ENCODE results near the gene PCNX2.

The PCNX2 gene

DNA sequence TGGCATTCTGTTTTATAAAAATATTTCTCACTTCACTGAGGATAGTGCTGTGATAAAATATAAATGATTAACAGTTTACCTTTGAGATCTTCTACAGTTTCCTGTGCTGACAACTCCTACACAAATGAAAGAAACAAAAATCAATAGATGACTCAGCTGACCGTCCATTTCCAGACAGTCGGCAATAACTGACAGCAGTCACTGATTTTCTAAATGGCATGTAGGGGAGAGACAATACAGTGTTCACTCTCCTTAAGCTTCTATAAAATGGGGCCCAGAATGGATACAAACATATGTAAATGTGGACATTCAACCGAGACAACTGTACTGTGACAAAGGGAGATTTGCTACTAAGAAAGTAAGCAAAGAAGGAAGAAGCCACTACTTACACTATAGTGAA lies 34.3 kb downstream of the PCNX2 start:
- DNase-seq (ENCODE audit: low spot score) = no peak

DNA sequence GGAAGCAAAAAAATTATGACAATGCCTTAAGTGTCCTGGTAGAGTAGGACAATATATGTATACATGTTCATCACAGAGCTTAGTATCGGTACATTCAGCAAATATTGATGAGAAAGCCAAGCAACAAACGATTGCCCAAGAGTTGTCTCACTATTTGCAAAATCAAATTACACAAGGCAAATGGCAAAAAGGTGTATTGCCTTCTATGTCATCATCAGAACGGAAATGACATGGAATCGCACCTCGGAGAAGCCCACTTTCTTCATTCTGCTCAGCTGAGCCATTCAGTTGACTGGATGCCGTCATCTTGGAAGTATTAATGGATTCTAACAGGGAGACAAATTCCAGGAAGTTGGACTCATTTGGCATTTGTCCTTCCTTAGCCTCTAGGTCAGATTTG lies 37.7 kb downstream of the PCNX2 start:
- DNase-seq (ENCODE audit: low spot score) = no peak

DNA sequence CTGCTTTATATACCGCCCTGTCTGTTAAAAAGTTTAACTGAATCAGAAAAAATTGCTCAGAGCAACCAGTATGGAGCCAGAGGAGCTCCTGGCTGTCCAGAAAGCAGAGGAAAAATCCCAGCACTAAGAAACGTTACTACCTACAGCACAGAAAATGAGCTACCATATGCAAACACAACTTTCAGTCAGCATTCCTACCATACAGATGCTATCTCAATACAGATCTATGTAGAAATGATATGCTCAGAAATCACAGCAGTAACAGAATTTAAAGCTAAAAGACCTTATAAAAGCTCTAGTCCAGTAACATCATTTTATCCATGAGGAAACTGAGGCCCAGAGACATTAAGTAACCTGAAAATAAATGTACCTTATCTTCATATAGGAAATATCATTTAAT lies 38.7 kb downstream of the PCNX2 start:
- no peak for DNase-seq (ENCODE audit: low spot score)

DNA sequence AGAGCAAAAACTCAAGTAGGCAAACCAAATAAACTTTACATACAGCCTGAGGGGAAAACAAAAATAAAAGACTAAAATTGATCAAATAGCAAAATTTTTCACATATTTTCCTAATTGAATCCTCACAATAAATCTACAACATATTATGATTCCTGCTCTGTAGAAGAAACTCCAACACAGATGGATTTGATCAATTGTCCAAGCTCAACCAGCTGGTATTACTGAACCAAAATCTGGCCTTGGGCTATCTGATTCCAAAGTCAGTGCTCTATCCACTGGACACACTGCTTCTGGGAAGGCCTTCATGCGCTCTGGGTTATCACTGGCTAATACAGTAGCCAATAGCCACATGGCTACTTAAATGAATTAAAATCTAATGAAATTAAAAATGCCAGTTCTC lies 39.3 kb downstream of the PCNX2 start:
- no peak for DNase-seq (ENCODE audit: low spot score)

DNA sequence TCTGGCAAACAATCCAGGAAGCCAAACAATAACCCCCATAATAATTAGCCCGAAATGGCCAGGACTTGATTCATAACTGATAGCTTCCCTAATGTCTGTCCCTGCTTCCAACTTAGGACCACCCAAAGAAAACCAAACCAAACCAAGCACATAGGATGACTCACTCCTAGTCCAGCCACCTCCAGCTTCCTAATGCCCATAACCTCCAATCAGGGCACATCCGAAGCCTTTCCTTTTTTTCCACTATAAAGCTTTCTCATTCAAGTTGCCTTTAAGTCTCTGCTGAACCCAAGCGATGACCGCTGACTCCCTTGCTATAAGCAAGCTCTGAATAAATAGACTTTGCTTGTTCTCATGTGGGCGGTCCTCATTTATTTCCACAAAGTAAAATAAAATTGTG lies 40.4 kb downstream of the PCNX2 start:
- DNase-seq (ENCODE audit: low spot score) = no peak

DNA sequence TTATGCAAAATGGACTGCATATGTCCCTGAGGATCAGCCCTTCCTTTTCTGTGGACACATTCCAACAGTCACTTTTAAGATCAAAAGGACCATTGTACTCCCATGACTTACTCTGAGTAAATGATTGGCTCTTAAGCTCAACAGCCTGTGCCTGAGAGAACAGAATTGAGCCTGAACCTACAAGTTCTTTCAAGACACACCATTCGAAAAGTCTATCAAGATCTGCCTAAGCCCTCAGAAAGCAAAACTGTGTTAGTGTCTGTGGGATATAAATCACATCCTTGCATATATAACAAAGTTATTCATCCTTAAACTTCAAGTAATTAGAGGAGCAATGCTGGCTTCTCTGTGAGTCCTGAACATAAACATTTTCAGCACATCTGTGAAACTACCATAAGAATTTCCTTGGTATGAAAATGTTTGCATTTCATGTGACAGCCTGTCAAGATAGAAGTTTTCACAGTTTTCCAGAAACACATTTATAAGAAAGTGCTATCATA lies 41.6 kb downstream of the PCNX2 start:
- no peak for DNase-seq (ENCODE audit: low spot score)

DNA sequence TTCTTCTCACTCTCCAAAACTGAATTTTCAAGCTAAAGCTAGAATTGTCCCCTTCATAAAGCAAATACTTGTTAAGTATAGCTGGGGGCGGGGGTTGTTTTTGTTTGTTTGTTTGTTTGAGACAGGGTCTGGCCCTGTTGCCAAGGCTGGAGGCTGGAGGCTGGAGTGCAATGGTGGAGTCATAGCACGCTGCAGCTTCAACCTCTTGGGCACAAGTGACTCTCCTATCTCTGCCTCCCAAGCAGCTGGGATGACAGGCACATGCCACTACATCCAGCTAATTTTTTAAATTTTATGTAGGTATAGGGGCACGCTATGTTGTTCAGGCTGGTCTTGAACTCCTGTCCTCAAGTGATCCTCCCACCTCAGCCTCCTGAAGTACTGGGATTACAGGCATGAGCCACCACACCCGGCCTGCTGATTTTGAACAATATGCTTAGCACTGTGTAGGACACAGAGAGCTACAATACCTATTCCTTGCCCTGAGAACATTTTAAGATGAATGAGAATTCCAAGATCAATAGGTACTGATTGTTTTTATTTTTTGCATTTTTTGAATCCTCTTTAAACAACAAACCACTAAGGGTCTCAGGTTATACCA lies 42.2 kb downstream of the PCNX2 start:
- DNase-seq (ENCODE audit: low spot score) = no peak

DNA sequence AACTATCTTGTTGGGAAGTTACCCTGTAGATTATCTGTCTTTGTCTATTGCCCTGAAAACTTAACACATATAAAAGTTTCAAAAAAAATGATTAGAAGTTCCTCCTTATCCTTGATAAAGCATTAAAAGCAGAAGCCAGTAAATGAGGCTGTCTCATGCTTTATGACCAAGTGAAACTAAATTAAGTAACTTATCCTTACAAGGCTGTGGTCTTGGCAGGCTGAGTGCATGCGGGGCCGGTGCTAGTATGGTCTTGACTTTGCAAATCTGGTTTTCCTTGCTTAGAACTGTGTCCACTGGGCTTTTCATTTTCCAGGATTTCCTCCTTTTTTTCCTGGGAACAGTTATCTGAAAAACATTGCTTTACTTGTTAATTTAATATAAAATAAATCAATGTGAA lies 43.1 kb downstream of the PCNX2 start:
- DNase-seq (ENCODE audit: low spot score) = no peak

DNA sequence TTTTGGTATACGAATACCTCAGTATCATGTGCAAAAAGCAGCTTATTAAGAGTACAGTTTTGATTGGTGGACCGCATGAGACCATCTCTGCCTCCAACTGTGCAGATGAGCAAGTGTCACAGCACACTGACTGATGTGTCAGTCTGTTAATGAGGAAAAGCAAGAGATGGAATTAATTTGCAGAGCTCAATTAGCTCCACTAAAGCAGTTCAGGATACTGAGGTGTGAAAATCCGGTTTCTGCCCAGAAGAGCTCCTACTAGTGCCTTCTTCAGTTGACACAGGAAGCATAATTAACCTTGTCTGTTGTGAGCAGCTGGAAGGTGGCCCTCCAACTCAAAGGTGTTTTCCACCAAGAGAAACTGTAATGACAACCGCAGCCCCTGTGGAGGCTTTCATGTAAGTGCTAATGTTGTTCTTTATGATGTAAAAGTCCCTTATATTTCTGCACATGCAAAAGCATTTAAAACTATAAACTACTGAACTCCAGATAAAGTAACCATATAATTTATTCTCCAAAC lies 44.3 kb downstream of the PCNX2 start:
- no peak for DNase-seq (ENCODE audit: low spot score)

DNA sequence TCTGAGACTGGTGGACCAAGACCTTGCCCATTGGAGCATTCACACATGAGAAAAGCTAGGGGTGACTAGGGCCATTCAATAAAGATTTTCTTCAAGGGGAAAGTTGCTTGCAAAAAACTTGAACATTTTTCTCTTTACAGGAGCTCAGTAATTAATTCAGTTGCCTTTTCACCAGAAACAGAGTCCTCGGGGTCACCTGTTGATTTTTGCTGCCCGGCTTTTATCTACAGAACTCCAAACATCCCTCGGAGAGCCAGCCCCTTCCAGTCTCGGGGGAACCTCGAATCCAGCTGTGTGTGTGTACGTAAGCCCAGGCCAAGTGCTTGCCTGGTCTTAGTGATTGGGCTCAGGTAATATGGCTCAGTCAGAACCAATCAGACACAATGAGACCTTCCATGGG lies 47.5 kb downstream of the PCNX2 start:
- DNase-seq (ENCODE audit: low spot score) = no peak

DNA sequence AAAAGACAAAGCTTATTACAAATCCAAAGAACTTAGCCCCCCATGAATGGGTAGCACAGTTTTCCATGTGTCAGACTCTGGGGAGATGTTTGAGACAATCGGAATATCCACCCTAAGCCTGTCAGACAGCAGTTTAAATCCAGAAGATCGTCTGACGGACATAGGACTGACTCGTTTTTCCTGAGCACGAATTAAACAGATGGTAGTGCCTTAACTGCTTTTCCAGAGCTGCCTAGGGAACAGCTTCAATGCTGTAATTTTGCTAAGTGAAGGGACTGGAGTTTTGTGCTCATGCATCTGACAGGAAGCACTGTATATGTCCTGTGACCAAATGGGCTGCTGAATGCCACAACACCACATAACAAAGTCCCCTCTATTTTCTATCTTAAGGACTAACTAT lies 48.6 kb downstream of the PCNX2 start:
- DNase-seq (ENCODE audit: low spot score) = no peak

DNA sequence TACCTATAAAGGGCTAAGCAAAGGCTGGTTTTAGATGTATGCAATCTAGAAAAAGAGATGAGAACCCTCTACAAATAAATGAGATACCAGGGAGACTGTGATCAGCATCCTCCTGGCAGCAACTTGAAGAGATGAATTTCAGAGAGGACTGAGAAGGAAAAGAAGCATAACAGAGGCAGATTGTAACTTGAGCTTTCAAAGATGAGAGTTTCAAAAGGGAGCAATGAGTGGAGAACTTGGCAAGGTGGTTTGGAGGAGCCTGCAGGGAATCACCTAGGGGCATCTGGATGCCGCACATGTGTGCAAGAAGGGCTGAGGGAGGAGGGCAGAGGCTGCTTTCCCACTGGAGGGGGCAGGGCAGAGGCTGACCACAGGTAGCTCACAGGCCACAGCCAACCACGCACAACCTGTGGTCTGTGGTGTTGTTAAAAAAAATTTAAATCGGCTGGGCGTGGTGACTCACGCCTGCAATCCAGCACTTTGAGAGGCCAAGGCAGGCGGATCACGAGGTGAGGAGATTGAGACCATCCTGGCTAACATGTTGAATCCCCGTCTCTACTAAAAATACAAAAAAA lies 50.2 kb downstream of the PCNX2 start:
- no peak for DNase-seq (ENCODE audit: low spot score)

DNA sequence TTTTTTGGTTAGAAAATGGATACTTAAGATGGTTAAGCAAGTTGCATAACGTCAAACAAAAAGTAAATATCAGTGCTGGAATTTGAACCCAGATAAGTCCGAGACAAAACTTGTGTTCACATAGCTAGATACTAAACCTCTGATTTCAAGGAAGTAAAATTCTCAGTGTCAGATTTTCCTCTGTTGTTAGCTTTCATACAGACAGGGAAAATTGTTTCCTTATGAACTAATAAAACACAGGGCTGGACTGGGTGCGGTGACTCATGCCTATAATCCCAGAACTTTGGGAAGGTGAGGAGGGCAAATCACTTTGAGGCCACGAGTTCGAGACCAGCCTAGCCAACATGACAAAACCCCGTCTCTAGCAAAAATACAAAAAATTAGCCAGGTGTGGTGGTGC lies 51.3 kb downstream of the PCNX2 start:
- no peak for DNase-seq (ENCODE audit: low spot score)

DNA sequence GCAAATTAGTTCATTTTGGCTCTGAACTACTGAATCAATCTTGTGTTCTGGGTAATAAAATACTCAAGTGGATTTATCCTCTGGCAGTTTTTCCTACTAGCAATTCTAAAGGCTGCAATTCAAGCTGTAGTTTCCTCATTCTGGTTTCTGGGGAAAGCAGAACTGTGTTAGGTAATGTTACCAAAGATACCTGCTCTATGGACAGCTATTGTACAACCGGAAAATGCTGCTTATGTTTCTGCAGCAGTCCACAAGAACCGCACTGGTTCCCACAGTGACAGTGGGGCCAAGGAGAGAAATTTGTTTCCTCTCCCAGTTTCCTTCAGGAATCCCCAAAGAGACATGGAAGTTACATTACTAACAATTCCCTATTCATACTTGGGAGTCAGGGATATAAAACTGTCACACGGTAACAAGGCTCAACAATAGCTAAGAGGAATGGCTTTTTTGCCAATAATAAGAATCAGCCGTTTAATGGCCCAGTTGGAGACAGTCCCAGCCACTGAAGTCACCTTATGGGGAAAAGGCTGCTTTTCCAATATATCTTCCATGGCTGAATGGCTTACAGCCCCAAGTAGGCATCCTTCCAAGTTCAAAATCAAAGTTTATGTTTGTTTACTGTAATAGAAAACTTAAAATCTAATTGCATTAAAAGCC lies 52.6 kb downstream of the PCNX2 start:
- peak; percentile 11 for DNase-seq (ENCODE audit: low spot score)

DNA sequence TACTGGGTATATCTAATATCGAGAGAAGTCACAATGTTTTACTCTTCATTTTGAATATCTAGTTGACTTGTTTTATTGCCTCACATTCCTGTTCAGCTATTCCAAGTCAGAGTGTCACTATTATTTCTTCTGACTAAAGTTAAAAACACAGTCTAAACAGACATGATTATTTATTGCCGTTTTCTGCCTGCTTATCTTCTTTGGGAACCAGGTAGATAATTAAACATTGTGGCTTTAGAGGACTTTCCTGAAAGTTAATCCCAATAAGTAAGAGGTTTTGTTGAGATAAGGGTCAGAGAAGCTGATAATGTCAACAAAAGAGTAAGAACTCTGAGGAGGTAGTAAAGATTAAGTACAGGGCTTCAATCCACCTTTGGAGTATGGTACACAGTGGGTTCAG lies 53.8 kb downstream of the PCNX2 start:
- no peak for DNase-seq (ENCODE audit: low spot score)

DNA sequence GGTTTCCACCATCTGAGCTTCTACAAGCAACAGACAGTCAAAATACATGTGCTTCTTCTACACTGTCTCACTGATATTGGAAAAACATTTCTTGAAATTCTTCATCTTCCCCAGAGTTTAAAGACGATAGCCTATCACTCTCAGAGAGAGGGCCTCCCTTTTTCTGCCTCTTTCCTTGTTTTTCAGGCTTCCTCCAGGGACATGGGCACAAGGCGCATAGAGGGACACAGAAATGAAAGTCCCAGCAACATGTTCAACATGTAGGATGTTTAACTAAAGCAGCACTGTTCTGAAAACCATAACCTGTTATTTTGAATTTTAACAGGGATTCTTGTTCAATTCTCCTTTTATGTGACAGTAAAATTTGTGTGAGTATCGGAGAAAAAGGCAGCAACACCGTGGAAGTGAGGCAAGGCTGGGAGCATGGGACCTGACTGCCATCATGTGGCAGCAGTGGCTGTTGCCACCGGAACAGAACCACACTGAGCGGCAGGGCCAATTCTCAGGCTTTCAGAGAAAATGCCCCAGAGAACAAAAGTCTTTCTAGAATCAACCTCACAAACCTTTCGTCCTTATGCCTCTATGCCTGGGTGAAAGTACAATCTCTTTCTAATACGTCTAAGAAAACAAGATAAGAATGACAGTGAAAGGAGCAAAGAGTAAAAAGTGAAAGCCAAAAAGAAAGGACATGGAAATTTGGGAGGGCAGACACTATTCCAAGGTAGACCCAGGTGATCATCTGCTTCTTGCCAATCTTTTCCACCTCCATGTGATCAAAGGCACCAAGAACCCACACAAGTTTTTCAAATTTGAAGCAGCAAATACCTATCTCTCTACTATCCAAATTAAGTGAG lies 54.5 kb downstream of the PCNX2 start:
- peak; percentile 52 for DNase-seq (ENCODE audit: low spot score)

DNA sequence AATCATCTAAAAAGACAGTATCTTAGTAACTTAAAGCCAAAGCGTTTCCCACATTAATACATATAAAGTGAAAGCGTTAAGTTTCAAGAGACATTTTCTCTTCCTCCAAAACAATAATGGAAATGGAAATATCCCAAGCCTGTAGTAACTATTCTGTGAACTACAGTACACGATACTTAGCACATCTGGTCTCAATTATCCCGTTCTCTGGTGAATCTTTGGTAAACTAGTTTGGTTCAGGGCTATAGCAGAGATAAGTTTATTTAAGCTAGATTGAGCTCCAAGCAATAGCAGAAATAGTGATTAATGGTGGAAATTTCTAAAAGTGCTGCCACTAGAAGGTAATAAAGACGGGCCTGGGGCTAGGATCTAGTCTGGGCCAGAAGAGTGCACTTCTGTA lies 55.2 kb downstream of the PCNX2 start:
- no peak for DNase-seq (ENCODE audit: low spot score)

DNA sequence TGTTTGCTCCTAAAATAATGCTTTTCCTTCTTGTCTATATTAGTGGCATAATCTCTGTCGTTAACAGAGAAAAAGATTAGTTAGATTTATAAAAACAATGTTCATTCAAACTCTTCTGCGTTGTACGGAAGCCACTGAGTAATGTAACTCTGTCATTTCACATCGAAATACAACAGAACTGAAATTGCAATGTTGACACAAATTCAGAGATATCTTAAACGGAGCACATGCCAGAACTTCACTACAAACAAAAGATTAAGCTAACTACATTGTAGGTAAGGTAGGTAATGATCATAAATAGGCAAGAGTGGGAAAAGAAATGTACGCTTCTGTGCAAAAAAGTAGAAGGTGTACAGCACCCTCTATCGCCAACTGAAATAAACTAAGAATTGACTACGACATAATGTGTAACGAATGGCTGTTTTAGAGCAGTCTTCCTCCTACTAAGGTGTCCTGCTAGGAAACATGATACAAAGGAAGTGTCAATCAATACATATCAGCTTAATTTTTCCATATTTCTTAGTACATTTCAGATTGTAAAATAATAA lies 56.6 kb downstream of the PCNX2 start:
- DNase-seq (ENCODE audit: low spot score) = no peak

DNA sequence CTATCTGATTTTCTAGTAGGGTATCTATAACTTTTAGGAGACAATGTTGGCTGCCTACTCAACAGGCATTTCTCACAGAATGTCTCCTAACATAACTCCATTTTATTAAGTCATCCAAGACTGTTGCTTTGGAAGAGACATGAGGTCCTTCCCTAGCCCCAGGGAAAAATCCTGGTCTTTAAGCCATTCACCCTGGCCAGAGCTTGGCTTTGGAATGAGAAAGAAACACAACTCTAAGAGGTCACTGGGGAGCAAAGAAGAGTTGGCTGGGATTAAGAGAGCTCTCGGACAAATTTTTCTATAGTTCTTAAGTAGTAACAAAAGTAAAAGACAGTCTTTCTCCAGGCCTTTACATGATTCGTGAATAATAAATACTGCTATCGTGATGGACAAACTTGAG lies 57.9 kb downstream of the PCNX2 start:
- no peak for DNase-seq (ENCODE audit: low spot score)

DNA sequence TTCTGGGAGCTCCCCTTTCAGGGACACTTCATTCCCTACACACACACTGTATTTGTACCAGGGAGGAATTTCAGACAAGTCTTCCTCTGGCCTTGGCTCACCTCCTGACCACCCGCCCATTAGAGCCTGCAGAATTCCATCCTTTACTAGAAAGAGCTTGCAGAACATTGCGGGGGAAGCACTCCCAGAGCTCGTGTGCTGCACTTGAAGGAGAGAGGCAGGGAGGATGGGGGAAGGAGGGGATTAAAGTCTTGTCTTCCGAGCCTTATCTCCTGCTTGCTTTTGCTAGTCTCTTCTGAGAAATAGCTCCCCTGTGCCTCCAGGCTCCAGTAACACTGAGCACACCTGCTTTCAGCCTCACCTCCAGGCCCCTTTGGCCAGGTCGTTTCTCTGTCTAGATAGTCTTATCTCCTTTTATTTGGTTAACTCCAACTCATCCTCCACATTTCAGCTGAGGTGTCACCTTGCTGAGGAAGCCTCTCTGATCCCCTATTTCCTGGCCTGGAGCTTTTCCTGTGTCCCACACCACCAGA lies 62.0 kb downstream of the PCNX2 start:
- no peak for DNase-seq (ENCODE audit: low spot score)

DNA sequence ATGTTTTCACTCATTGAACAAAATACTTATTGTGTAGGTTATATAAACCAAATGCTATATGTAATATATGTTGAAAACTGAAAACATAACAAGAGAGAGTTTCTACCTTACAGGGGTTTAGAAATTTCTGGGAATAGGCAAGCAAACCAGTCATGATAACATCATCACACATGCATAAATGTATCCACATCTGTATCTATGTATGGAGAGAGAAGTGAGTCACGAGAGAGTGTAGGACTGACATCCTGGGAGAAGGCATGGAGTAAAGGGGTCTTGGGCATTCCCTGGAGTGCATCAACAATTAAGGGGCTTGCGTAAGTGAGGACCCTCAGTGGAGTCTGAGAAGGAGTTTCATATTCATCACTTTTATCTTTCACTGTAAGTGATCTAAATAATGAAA lies 65.5 kb downstream of the PCNX2 start:
- DNase-seq (ENCODE audit: low spot score) = no peak

DNA sequence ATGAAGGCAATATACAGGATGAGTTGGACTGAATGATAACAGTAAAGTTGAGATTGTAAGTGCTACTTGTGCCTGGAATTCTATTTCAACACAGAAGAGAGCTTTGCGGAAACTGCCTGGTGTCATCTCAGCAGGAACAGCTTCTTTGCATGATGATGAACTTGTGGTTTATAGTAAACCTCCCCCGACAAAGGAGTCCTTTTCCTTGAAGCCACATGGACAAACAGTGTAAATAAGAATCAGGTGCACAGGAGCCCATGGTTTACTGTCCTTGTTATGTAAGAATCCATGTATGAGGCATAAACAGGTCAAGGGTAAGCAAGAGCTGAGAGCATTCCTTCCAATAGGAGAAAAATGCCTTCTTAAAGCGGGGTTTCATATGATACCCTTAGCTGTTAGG lies 66.2 kb downstream of the PCNX2 start:
- no peak for DNase-seq (ENCODE audit: low spot score)

Data from iPS-NIHi11 (cell line).